ENCODE results near the gene TUB.

The TUB gene

DNA sequence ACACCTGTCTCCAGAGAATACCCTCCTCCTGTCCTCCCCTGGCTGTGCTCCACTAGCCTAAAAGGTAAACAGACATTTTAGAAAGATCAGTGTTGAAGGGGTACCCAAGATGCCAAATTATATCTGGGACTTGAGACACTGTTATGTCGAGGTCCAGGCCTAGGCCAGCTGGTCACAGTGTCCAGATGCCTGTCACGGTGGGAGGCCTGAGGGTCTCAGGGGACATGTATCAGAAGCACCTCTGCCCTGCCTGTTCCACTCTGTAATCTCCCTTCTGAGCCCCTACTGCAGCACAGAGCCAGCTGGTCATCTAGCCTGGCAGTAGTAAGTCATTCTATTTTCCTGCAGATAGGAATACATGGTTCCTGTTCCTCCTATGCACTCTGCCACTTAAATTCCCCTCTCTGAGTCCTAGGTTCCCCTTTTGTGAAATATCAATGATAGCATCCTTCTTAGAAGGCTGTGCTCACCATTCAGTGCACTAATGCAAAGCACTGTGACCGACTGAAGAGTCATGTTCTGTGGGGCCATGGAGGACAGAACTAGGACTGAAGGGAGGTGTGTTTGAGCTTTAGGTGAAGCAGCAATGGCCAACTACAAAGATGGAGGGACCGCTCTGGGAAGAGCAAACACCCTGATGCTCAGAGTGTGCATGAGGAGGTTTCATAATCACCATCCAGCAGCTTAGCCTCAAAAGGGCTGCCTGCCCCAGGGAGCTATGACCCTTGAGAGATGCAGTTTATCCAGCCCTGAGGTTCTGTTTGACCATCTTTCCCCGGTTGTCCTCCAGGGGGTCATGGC, 44.8 kb upstream of the TUB start:
- no peak overlapping the region for H3K27ac ChIP-seq (ENCODE audit: low read depth, low read length)
- H3K4me3 ChIP-seq (ENCODE audit: low read depth, low read length): no peak overlapping the region
- H3K36me3 ChIP-seq (ENCODE audit: control insufficient read depth, insufficient read depth, low read length): no peaks in the 10 kb centered on the region
- no peaks in the 10 kb centered on the region for H3K9me3 ChIP-seq (ENCODE audit: control insufficient read depth, insufficient read depth, low read depth, low read length)
- peaks cover 25% of the 10 kb centered on the region for H3K27me3 ChIP-seq (ENCODE audit: control insufficient read depth, insufficient read depth, low read length)
- H3K4me1 ChIP-seq (ENCODE audit: control insufficient read depth, insufficient read depth, low read length): peaks cover 6% of the 10 kb centered on the region; the same call in 1 of the 2 replicates
- H3K9ac ChIP-seq (ENCODE audit: low read length): no peak overlapping the region

DNA sequence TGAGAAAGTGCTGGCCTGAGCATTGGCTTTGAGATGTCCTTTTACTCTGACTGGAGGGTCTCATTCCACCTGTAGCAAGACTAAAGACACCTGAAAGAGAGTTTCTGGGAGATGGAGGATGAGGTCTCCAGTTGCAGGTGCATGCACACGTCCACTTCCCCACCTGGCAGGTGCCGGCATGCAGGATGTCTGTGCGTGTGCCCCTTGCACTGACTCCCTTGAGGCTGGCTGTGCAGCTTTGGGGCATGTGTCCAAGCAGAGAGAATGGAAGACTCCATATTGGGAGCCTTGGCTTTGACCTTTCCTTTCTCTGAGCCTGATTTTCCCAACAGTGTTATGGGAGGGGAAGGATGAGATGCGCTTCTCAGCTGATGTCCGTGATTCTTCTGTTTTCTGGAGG, 44.0 kb upstream of the TUB start:
- peaks cover 20% of the 10 kb centered on the region for H3K27me3 ChIP-seq (ENCODE audit: control insufficient read depth, insufficient read depth, low read length)
- H3K9ac ChIP-seq (ENCODE audit: low read length): no peak overlapping the region
- no peaks in the 10 kb centered on the region for H3K36me3 ChIP-seq (ENCODE audit: control insufficient read depth, insufficient read depth, low read length)
- H3K4me3 ChIP-seq (ENCODE audit: low read depth, low read length): no peak overlapping the region
- no peaks in the 10 kb centered on the region for H3K9me3 ChIP-seq (ENCODE audit: control insufficient read depth, insufficient read depth, low read depth, low read length)
- H3K27ac ChIP-seq (ENCODE audit: low read depth, low read length): no peak overlapping the region
- H3K4me1 ChIP-seq (ENCODE audit: control insufficient read depth, insufficient read depth, low read length): peaks cover 3% of the 10 kb centered on the region; the same call in 1 of the 2 replicates

DNA sequence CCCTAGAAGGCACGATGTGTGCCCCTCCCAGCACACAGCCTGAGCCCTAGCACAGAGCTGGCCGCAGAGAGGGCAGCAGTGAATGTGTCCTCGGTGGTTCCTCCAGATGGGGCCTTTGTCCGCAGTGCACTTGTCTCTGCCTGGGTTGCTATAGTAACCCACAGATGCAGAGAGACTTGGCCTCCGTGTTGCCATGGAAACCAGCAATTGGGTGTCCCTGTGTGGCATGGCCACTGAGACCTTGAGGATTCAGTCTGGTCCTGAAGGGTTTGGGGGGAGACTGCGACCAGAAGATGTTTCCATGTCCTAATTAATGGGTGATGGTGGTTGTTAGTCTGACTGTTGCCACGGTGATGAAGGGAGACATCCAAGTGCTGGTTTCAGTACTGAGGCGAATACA, 42.6 kb upstream of the TUB start:
- Histone ChIP-seq H3K27me3 (ENCODE audit: control insufficient read depth, insufficient read depth, low read length) (peaks cover 9% of the 10 kb centered on the region; the same call in 1 of the 2 replicates), H3K4me3 (ENCODE audit: low read depth, low read length) (no peak overlapping the region), H3K27ac (ENCODE audit: low read depth, low read length) (no peak overlapping the region), H3K9me3 (ENCODE audit: control insufficient read depth, insufficient read depth, low read depth, low read length) (no peaks in the 10 kb centered on the region), H3K4me1 (ENCODE audit: control insufficient read depth, insufficient read depth, low read length) (no peaks in the 10 kb centered on the region; the same call in 1 of the 2 replicates), H3K9ac (ENCODE audit: low read length) (no peak overlapping the region), H3K36me3 (ENCODE audit: control insufficient read depth, insufficient read depth, low read length) (no peaks in the 10 kb centered on the region)

DNA sequence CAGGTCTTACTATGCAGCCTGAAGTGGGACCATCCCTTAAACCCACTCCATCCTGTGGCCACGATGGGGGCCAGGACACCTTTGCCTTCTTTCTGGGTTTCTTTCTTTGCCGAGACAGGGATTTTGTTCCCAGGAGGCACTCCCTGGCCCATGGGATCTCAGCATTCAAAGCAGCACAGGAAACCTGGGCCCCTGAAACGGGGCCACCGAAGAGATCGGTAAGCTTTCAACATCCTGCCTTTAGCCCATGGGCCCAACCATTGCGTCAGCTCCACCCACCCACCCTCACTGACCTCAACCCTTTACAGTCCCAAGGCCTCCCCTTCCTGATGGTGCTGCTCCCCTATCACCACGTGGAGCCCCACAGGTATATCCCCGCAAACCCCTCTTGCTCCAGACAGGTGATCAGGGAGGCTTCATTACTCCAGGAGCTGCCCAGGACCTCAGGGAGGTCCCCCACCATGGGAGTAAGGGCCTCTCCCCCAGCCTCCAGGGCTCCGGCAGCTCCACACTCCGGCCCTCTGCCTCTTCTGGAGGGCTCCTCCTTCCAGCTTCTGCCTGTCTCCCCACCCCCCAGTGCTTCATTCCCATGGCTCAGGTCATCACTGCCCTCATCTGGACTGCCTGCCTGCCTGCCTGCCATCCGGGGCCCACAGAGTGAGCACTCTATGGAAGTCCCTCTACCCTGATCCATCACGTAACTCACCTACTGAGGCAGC, 42.0 kb upstream of the TUB start:
- Histone ChIP-seq H3K27me3 (ENCODE audit: control insufficient read depth, insufficient read depth, low read length) (peaks cover 9% of the 10 kb centered on the region; the same call in 1 of the 2 replicates), H3K4me3 (ENCODE audit: low read depth, low read length) (no peak overlapping the region), H3K4me1 (ENCODE audit: control insufficient read depth, insufficient read depth, low read length) (no peaks in the 10 kb centered on the region), H3K9me3 (ENCODE audit: control insufficient read depth, insufficient read depth, low read depth, low read length) (no peaks in the 10 kb centered on the region), H3K9ac (ENCODE audit: low read length) (no peak overlapping the region), H3K36me3 (ENCODE audit: control insufficient read depth, insufficient read depth, low read length) (no peaks in the 10 kb centered on the region), H3K27ac (ENCODE audit: low read depth, low read length) (no peak overlapping the region)

DNA sequence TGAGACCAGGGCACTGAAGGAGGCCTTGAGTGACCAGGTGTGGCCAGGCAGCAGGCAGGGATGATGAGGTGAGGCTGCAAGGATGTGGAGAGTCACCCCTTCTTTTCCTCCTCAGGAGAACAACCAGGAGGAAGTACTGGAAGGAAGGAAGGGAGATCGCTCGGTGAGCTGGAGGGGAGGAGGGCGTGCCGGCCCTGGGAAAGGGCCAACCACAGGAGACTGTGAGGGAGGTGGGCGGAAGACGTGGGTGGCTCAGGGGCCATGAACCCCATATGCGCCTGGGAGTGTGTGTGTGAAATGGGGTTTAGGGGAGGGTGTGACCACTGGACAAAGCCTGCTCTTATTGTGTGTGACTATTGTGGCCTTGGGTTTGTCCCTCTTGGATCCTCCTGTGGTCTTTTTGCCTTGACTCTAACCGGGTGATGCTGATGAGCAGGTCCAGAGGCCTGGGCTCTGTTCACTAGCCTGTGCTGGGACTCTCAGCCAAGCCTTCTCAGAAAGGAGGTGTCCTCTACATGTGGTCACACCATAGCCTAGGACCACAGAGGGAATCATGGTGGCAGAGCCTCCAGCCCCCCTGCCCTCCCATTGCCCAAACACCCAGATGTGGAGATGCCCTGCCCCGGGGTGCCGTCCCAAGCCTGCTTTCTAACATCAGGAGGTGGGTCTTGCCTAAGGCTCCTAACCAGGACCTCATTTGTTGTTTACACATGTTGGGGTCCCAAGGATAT, 41.3 kb upstream of the TUB start:
- Histone ChIP-seq H3K36me3 (ENCODE audit: control insufficient read depth, insufficient read depth, low read length) (no peaks in the 10 kb centered on the region), H3K9me3 (ENCODE audit: control insufficient read depth, insufficient read depth, low read depth, low read length) (no peaks in the 10 kb centered on the region), H3K9ac (ENCODE audit: low read length) (no peak overlapping the region), H3K4me1 (ENCODE audit: control insufficient read depth, insufficient read depth, low read length) (no peaks in the 10 kb centered on the region), H3K27me3 (ENCODE audit: control insufficient read depth, insufficient read depth, low read length) (peaks cover 9% of the 10 kb centered on the region; the same call in 1 of the 2 replicates), H3K27ac (ENCODE audit: low read depth, low read length) (no peak overlapping the region), H3K4me3 (ENCODE audit: low read depth, low read length) (no peak overlapping the region)

DNA sequence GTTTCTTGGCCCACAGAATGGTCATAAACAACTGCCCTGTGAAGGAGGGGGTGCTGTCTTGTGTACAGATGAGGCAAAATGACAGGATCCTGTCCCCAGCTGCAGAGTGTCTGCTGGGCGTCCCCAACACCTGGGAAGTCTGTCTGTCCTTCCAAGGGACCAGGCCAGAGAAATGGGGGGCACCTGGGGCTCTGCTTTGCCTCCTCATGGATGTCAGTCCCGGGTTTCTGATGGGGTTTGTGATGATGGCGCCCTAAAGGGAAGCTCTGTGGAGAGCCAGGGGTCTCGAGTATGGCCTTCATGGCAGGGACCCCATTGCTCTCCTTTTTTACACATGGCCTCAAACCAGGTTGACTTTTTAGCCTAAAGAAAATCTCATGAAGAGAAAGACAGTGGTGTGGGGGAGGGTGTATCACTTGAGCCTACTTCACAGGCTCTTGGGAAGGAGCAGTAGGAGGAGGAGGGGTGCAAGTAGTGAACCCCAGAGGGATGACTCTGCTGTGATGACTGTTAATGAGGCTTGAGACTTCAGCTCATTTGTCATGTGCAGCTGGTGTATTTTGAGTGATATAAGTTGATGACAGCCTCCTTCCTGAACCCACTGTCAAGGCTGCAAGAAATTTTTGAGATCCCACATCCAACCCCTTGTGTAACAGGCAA, 40.6 kb upstream of the TUB start:
- Histone ChIP-seq H3K27me3 (ENCODE audit: control insufficient read depth, insufficient read depth, low read length) (peaks cover 9% of the 10 kb centered on the region; the same call in 1 of the 2 replicates), H3K9me3 (ENCODE audit: control insufficient read depth, insufficient read depth, low read depth, low read length) (no peaks in the 10 kb centered on the region), H3K4me3 (ENCODE audit: low read depth, low read length) (no peak overlapping the region), H3K4me1 (ENCODE audit: control insufficient read depth, insufficient read depth, low read length) (no peaks in the 10 kb centered on the region), H3K9ac (ENCODE audit: low read length) (no peak overlapping the region), H3K36me3 (ENCODE audit: control insufficient read depth, insufficient read depth, low read length) (no peaks in the 10 kb centered on the region), H3K27ac (ENCODE audit: low read depth, low read length) (no peak overlapping the region)

DNA sequence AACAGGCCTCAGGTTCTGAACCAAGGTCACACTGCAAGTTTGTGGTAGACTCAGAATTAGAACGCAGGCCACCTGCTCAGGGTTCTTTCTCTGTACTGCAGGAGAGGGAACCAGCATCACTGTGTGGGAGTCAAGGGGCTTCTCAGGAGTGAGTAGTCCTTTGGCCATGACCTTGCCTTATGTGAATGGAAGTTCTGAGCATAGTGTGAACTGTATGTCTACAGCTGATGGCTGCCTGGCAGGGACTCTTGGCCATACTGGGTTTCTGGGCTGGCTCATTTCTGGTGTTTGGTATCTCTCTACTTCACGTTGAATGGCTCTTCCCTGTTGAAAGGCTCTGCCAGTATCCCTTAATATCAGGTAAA, 40.1 kb upstream of the TUB start:
- no peak overlapping the region for H3K4me3 ChIP-seq (ENCODE audit: low read depth, low read length)
- no peaks in the 10 kb centered on the region for H3K36me3 ChIP-seq (ENCODE audit: control insufficient read depth, insufficient read depth, low read length)
- no peak overlapping the region for H3K9ac ChIP-seq (ENCODE audit: low read length)
- H3K27me3 ChIP-seq (ENCODE audit: control insufficient read depth, insufficient read depth, low read length): peaks cover 9% of the 10 kb centered on the region; the same call in 1 of the 2 replicates
- no peak overlapping the region for H3K27ac ChIP-seq (ENCODE audit: low read depth, low read length)
- H3K4me1 ChIP-seq (ENCODE audit: control insufficient read depth, insufficient read depth, low read length): no peaks in the 10 kb centered on the region
- H3K9me3 ChIP-seq (ENCODE audit: control insufficient read depth, insufficient read depth, low read depth, low read length): no peaks in the 10 kb centered on the region

DNA sequence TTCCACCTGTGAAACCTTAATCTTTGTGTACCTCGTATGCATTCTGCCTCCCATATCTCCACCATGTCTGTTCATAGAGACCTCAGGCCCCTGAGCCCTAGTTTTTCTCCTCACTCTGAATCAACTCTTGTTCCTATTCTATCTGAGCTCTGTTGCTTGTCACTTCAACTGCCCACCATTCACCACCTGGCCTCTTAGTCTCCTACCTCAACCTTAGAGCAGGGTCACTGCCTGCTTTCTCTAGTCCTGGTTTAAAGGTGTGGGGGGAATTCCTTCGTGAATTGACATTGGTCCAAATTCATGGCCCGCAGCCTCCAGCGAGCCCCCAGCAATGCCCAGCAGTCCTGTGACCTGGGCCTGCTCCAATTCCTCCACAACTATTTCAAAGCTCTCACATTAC, 39.4 kb upstream of the TUB start:
- Histone ChIP-seq H3K4me1 (ENCODE audit: control insufficient read depth, insufficient read depth, low read length) (no peaks in the 10 kb centered on the region), H3K9me3 (ENCODE audit: control insufficient read depth, insufficient read depth, low read depth, low read length) (no peaks in the 10 kb centered on the region), H3K4me3 (ENCODE audit: low read depth, low read length) (no peak overlapping the region), H3K27ac (ENCODE audit: low read depth, low read length) (no peak overlapping the region), H3K27me3 (ENCODE audit: control insufficient read depth, insufficient read depth, low read length) (peaks cover 9% of the 10 kb centered on the region; the same call in 1 of the 2 replicates), H3K9ac (ENCODE audit: low read length) (no peak overlapping the region), H3K36me3 (ENCODE audit: control insufficient read depth, insufficient read depth, low read length) (no peaks in the 10 kb centered on the region)

DNA sequence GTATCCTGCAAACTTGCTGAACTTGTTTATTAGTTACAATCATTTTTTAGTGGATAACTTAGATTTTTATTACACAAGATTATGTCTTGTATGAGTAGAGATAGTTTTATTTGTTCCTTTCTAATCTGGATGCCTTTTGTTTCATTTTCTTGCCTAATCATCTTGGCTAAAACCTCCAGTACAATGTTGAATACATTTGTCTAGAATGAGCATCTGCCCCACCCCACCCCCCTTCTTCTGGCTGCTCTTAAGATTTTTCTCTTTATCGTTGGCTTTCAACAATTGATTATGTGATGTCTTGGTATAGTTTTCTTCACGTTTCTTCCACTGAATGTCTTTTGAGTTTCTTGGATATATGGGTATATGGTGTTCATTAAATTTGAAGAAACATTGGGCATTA, 37.3 kb upstream of the TUB start:
- no peaks in the 10 kb centered on the region for H3K36me3 ChIP-seq (ENCODE audit: control insufficient read depth, insufficient read depth, low read length)
- H3K9me3 ChIP-seq (ENCODE audit: control insufficient read depth, insufficient read depth, low read depth, low read length): no peaks in the 10 kb centered on the region
- no peak overlapping the region for H3K27ac ChIP-seq (ENCODE audit: low read depth, low read length)
- no peaks in the 10 kb centered on the region for H3K4me1 ChIP-seq (ENCODE audit: control insufficient read depth, insufficient read depth, low read length)
- no peak overlapping the region for H3K9ac ChIP-seq (ENCODE audit: low read length)
- H3K4me3 ChIP-seq (ENCODE audit: low read depth, low read length): no peak overlapping the region
- no peaks in the 10 kb centered on the region; the same call in 1 of the 2 replicates for H3K27me3 ChIP-seq (ENCODE audit: control insufficient read depth, insufficient read depth, low read length)

DNA sequence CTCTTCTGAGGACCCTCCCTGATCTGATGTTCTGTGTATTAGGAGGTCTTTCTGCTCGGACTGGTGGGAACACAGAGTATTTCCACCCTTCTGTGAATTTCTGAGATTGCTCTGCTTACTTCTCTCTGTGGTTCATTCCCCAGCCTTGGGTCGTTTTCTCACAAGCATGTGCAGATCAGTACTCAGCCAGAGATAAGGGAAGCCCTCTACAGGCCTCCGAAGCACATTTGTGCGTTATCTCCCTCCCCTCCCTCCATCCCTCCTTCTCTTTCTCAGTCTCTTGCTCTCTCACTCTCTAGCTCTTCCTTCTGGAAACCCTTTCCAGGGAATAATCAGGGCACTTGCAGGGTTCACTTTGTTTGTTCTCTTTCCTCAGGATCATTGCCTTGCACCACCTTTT, 35.2 kb upstream of the TUB start:
- H3K9ac ChIP-seq (ENCODE audit: low read length): no peak overlapping the region
- H3K36me3 ChIP-seq (ENCODE audit: control insufficient read depth, insufficient read depth, low read length): no peaks in the 10 kb centered on the region
- no peaks in the 10 kb centered on the region; the same call in 1 of the 2 replicates for H3K27me3 ChIP-seq (ENCODE audit: control insufficient read depth, insufficient read depth, low read length)
- H3K27ac ChIP-seq (ENCODE audit: low read depth, low read length): no peak overlapping the region
- no peak overlapping the region for H3K4me3 ChIP-seq (ENCODE audit: low read depth, low read length)
- H3K9me3 ChIP-seq (ENCODE audit: control insufficient read depth, insufficient read depth, low read depth, low read length): no peaks in the 10 kb centered on the region
- H3K4me1 ChIP-seq (ENCODE audit: control insufficient read depth, insufficient read depth, low read length): no peaks in the 10 kb centered on the region
